T47D (cell line): ENCODE measurements around the gene VAV3.

Experiments
- DNase-seq, 2 experiments: peaks; one replicate each; pipeline versions ENCODE4 v3.0.0 to v3.0.0-alpha.2; 2011 to 2012; ENCODE audit warnings: low read depth in 1 of 2, low spot score in 1 of 2
- JUND ChIP-seq: IDR thresholded peaks from 2 replicates; pipeline ENCODE4 v1.6.1; 2012; ENCODE audit warnings: low read depth
- in situ Hi-C: cut with HindIII; loops from 2 replicates; pipeline ENCODE4 v1.10.0; 2016; ENCODE audit warnings: low sequenced_read_pairs, low pct_unique_long_range_greater_than_20kb

The VAV3 gene

GRCh38 chr1:107690491-107690890 lies 274.5 kb downstream of the VAV3 start:
- no peak for DNase-seq
- in situ Hi-C loops = no loop called here
- no peak for TF ChIP-seq JUND

GRCh38 chr1:107689733-107690132 lies 275.2 kb downstream of the VAV3 start:
- TF ChIP-seq JUND = no peak
- in situ Hi-C loops = no loop called here
- DNase-seq = peak in 1 of 2 experiments; percentile 81

- TF ChIP-seq JUND = no peak
- in situ Hi-C loops = no loop called here
- DNase-seq = peak in 1 of 2 experiments; percentile 88
Measured at GRCh38 chr1:107689159-107689558, 275.8 kb downstream of the VAV3 start.

GRCh38 chr1:107687849-107688753 lies 276.9 kb downstream of the VAV3 start:
- peak; percentile 32; the same call in 1 of the 2 replicates for TF ChIP-seq JUND
- peak in 1 of 2 experiments; percentile 88 for DNase-seq
- in situ Hi-C loops = no loop called here

DNA sequence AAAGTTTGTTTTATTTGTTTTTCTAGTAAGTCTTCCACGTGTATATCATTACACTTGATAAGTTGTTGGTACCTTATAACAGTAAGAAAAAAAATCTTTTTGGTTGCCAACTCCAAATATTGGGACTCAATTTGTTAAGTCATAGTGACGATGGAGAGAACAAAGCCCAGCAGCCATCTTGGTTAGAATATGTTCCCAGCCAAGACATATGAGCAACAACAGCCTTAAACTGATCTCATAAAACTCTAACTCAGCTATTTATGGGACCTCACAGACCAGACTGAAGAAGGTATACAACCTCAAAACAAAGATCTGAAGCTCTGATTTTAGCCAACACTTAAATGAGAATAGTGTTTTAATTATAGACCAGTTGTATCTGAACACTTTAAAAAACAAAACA lies 281.3 kb downstream of the VAV3 start:
- in situ Hi-C loops = no loop called here
- peak in 1 of 2 experiments; percentile 54 for DNase-seq
- no peak for TF ChIP-seq JUND

DNA sequence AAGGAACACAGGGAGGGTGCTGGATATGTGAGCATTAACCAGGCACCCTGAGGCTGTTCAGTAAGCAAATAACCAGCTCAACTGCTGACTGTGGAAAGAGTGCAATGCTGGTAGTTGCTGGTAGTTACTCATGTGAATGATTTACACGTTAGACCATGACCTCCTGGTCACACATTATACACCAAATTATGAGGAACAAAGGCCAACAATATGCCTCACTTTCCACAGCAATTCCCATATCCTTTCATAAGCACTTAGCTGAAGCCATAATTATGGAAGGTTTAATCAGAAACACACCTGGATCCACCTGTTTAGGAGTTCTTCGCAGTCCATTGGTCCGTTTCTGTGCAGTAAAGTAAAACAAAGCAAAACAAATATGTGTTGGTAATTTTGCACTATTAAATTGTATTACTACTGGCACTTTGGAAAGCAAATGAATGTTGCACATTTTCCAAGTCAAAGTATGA lies 281.8 kb downstream of the VAV3 start:
- peak in 1 of 2 experiments; percentile 91 for DNase-seq
- TF ChIP-seq JUND = no peak
- in situ Hi-C loops = no loop called here

DNA sequence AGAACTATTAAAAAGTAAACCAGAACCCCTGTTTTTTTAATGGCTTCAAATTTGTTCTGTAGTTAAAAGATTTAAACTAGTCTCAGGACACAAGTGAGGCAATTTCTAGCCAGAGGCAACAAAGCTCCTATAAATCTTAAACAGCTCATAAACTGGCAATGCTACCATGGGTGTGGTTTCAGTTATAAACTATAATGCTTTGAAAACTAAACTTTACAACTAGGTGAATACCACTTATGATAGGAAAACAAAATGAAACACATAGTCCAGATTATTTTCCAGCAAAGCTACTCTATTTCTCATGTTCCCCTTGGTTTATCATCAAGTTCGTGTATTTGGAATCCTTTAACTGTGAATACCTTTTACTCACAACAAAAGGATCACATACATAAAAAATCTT lies 282.5 kb downstream of the VAV3 start:
- DNase-seq = peak in 1 of 2 experiments; percentile 69
- in situ Hi-C loops = no loop called here
- no peak for TF ChIP-seq JUND

DNA sequence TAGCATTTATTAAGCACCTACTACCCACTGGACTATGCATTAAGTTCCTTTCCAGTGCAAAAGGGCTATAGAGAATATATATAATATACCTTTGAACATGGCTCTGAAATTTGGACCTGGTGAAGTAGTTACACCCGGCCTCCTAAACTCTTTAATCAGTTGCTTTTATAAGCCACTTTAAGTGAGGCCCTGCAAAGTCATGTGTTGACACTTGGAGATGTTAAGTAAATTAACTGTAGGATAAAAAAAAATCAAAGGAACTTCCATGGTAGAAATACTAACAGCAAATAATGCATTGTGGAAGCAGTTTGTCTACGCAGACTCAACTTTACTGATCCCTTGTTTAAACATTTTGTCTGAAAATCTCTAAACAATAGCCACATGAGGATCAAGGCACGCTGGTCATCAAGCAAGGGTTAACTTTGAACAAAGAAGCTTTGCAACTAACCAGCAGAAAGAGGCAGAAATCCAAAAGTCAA lies 283.9 kb downstream of the VAV3 start:
- in situ Hi-C loops = no loop called here
- DNase-seq = peak in 1 of 2 experiments; percentile 35
- no peak for TF ChIP-seq JUND

GRCh38 chr1:107680579-107680985 lies 284.4 kb downstream of the VAV3 start:
- peak in 1 of 2 experiments; percentile 72 for DNase-seq
- no peak for TF ChIP-seq JUND
- in situ Hi-C loops = no loop called here

DNA sequence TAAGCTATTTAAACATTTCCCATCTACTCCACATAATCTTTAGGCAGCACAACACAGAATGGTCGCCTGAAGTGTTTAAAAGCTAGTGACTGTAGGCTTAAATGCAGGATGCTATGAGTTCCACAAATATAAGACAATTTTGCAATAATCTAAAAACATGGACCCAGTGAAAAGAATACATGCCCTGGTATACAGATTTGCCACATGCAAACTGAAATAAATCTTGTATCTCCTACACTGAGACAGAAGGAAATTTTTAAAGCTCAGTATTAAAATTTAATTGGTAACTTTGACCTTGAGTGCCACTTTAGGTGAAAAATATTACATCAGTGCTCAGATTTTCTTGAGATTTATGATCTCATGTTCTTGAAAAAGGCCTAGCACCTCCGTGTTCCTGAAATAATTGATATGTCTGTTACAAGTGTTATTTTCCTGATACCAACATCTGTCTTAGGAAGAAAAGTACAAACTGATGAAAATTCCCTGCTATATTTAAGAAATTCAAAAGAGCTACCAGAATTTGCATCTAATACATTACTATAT lies 285.5 kb downstream of the VAV3 start:
- in situ Hi-C loops = no loop called here
- TF ChIP-seq JUND = no peak
- no peak for DNase-seq

DNA sequence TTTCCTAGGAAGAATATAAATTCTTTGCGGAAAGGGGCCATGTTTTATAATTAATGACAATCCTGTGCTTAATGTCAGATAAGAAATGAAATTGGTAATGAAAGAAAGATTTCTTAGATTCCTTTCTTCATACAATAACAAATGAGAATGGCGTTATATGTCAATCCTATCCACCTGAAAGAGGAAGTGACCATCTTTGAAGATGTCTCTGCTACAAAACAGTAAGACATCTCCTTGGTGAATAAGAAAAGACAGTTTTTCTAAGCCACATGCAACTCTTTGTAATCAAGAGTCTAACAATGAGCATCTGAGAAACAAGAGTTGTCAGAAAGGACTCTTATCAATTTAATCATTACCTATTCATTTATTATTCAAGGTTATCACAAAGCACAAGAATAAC lies 286.0 kb downstream of the VAV3 start:
- no peak for DNase-seq
- in situ Hi-C loops = no loop called here
- no peak for TF ChIP-seq JUND

- DNase-seq = peak in 1 of 2 experiments; percentile 42
- no peak for TF ChIP-seq JUND
- in situ Hi-C loops = no loop called here
Measured at GRCh38 chr1:107677697-107678096, 287.3 kb downstream of the VAV3 start.

DNA sequence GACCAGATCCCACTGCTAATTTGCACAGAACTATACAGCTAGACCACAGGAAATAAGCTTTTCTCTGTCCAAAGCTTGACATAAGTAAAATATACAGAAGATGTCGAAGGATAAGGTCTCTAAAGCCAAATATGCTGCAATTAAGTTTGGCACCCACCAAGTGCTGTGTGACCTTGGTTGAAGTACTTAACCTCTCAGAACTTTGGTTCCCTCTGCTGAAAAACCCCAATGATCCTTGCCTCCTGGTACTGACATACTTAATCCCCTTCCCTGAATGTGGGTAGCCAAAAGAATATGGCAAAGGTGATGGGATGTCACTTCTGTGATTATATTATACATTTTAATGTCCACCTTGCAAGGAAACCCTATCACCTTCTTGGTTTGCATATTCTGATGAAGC lies 290.5 kb downstream of the VAV3 start:
- TF ChIP-seq JUND = no peak
- in situ Hi-C loops = no loop called here
- no peak for DNase-seq
